ENCODE data around the gene C1QL1.

GRCh38 chr17:44948315-44948795 lies 19.7 kb downstream of the C1QL1 start:
- no peak for TF ChIP-seq CTCF (IDR thresholded peaks at IDR 0.05; ENCODE audit: poor library complexity)
- no peak for TF ChIP-seq EZH2 (IDR thresholded peaks at IDR 0.05; ENCODE audit: borderline replicate concordance)
- TF ChIP-seq EZH2phosphoT487 (IDR thresholded peaks at IDR 0.05; ENCODE audit: low read depth, severe bottlenecking, unreplicated experiment), result no peak
